ENCODE measurements around the gene TMEM9B.

The TMEM9B gene

DNA sequence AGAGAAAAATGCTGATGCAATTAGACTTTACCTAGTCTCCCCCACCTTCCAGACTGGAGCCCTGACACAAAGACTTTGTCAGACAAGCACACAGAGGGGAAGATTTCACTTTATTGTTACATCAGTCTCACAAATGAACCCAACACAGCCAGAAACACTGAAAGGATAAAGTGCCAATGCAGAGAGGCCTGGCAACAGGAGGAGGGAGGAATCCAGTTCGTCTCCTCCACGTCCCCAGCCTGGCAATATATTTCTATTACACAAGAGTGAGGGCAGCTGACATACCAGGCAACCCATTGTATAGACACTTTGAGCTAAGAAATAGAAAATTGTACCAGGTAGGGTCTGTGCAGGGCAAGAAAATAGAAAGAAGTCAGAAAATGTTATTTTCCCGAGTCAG, 16.2 kb upstream of the TMEM9B start:
- TF ChIP-seq TCF12 (IDR thresholded peaks at IDR 0.05; ENCODE audit: low read depth), result no peak
- no peak for TF ChIP-seq USF1 (IDR thresholded peaks at IDR 0.05)
- TF ChIP-seq CEBPB (IDR thresholded peaks at IDR 0.05), result no peak
- no peak for TF ChIP-seq CREB1 (IDR thresholded peaks at IDR 0.05; ENCODE audit: low read depth)
- TF ChIP-seq EGR1 (IDR thresholded peaks at IDR 0.05), result no peak
- TF ChIP-seq RAD21 (IDR thresholded peaks at IDR 0.05; ENCODE audit: low read depth), result no peak

DNA sequence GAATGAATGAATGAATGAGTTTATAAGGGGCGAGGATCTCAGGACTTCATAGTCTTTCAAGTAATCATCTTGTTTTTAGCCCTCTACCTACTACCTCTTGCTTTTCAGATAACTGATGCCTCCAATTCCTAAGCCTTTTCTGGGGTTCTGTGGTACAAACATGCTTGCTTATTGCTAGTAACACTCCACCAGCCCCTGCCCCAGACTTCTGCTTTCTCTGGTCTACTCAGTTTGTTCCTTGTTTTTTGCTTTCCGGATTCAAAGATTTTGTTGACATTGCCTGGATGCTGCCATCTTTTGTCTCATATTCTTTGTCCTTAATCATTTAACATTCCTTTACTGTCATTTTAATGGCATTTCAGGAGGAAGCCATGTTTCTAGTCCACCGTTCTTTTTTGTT, 8.9 kb upstream of the TMEM9B start:
- TF ChIP-seq CREB1 (IDR thresholded peaks at IDR 0.05; ENCODE audit: low read depth) (no peak), USF1 (IDR thresholded peaks at IDR 0.05) (no peak), REST (IDR thresholded peaks at IDR 0.05; ENCODE audit: low read depth) (no peak), FOXM1 (IDR thresholded peaks at IDR 0.05; ENCODE audit: borderline replicate concordance, low read depth) (no peak), CEBPB (IDR thresholded peaks at IDR 0.05) (no peak), EP300 (IDR thresholded peaks at IDR 0.05; ENCODE audit: borderline replicate concordance) (no peak)
- TF ChIP-seq, protein P1, sequence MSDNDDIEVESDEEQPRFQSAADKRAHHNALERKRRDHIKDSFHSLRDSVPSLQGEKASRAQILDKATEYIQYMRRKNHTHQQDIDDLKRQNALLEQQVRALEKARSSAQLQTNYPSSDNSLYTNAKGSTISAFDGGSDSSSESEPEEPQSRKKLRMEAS (IDR thresholded peaks at IDR 0.05), result no peak

DNA sequence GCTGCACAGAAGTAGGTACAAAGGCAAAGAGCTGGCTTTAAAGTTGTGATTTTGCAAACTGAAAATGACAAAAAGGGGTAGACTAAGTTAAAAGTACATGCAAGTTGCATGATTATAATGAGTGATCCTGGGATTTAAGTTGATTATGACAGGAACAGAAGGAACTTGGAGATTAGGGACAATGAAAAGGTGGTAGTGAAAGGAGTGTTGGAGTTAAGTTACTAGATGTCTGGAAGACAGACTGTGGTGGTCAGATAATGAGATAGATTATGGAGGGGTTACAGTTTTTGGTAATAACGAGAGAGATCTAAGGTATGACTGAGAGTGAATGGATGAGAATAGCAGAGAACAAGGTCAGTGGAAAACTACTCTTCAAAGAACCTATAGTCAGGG, 7.7 kb upstream of the TMEM9B start:
- TF ChIP-seq EGR1 (IDR thresholded peaks at IDR 0.05) (no peak), EP300 (IDR thresholded peaks at IDR 0.05; ENCODE audit: borderline replicate concordance) (no peak), TCF12 (IDR thresholded peaks at IDR 0.05; ENCODE audit: low read depth) (no peak), TEAD4 (IDR thresholded peaks at IDR 0.05) (no peak), YY1 (IDR thresholded peaks at IDR 0.05; ENCODE audit: low read depth) (no peak), NFIC (IDR thresholded peaks at IDR 0.05) (no peak), REST (IDR thresholded peaks at IDR 0.05; ENCODE audit: low read depth) (no peak), ZBTB7A (IDR thresholded peaks at IDR 0.05; ENCODE audit: low read depth) (no peak)
- TF ChIP-seq, protein P1 (IDR thresholded peaks at IDR 0.05), result no peak

DNA sequence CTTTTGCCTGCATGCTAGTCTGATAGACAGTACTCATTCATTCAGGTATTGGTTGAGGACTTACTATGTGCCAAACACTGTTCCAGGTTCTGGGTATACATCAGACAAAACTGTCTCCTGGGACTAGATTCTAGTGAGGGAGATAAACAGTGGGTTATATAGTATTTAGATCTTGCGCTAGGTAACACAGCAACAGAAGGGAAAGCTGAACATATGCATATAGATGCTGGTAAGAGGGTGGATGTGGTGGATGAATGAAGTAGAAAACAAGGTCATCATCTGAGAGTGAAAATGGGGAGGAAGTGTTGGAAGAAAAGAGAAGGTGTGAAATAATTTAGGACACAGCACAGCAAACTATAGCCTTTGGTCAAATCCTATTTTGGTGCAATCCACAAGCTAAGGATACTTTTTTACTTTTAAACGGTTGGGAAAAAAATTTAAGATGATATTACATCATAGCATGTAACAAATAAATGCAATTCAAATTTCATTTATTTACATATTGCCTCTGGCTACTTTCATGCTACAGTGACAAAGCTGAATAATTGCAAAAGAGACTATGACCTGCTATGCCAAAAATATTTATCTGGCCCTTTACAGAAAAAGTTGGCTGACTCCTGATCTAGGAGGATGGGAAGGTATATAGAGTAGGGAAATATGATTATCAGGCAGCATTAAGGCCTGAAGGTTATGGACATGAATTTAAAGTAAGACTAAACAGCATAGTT, 7.1 kb upstream of the TMEM9B start:
- TF ChIP-seq ZBTB7A (IDR thresholded peaks at IDR 0.05; ENCODE audit: low read depth) (no peak), CREB1 (IDR thresholded peaks at IDR 0.05; ENCODE audit: low read depth) (no peak), USF1 (IDR thresholded peaks at IDR 0.05) (no peak), CEBPB (IDR thresholded peaks at IDR 0.05) (no peak), EGR1 (IDR thresholded peaks at IDR 0.05) (no peak), TEAD4 (IDR thresholded peaks at IDR 0.05) (no peak), NFIC (IDR thresholded peaks at IDR 0.05) (no peak), EP300 (IDR thresholded peaks at IDR 0.05; ENCODE audit: borderline replicate concordance) (no peak), TAF1 (IDR thresholded peaks at IDR 0.05; ENCODE audit: low read depth) (no peak), FOXM1 (IDR thresholded peaks at IDR 0.05; ENCODE audit: borderline replicate concordance, low read depth) (no peak), YY1 (IDR thresholded peaks at IDR 0.05; ENCODE audit: low read depth) (no peak), TCF12 (IDR thresholded peaks at IDR 0.05; ENCODE audit: low read depth) (no peak)

DNA sequence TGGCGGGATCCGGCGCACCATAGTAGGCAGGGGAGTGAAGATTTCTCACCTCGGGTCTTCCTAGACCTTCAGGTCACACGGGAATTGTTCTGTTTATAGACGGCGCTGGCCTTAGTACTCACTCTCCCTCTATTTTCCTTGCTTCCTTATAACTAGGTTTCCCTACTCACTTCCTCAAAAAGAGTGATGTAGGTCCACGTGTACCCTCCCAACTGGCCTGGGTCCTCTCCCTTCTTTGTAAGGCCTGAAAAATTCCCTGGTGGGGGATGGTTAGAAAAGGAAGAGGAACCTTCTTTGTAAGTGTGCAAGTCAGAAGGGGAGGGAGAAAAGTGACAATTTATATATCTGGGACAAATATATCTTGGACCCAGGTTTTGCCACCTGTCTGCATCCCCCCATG, 2.9 kb upstream of the TMEM9B start:
- no peak for TF ChIP-seq REST (IDR thresholded peaks at IDR 0.05; ENCODE audit: low read depth)
- TF ChIP-seq, protein P1 (IDR thresholded peaks at IDR 0.05), result no peak

Measured in Ishikawa (cell line).